NOMO-1 treated with DMSO at 0.1 percent for 48 hours (cell line): ENCODE results near the gene VEGFC.

Experiments
- DNase-seq: peaks from one replicate; lab custom pipeline; 2025; ENCODE audit not compliant: unreplicated experiment; lab: John Stamatoyannopoulos, UW

The VEGFC gene

GRCh38 chr4:176762661-176763308 is 29.9 kb downstream of the VEGFC start:
- no peak for DNase-seq

- no peak for DNase-seq
Observed at GRCh38 chr4:176761872-176762271, 30.9 kb downstream of the VEGFC start.

- DNase-seq, result no peak
Observed at GRCh38 chr4:176760471-176760870, 32.3 kb downstream of the VEGFC start.

GRCh38 chr4:176758731-176759130 is 34.0 kb downstream of the VEGFC start:
- DNase-seq, result no peak

GRCh38 chr4:176758323-176758722 is 34.4 kb downstream of the VEGFC start:
- DNase-seq, result no peak

- no peak for DNase-seq
Observed at GRCh38 chr4:176755613-176756012, 37.1 kb downstream of the VEGFC start.

- no peak for DNase-seq
Observed at GRCh38 chr4:176755001-176755400, 37.7 kb downstream of the VEGFC start.

GRCh38 chr4:176753049-176753448 is 39.7 kb downstream of the VEGFC start:
- DNase-seq, result no peak

GRCh38 chr4:176752191-176752749 is 40.5 kb downstream of the VEGFC start:
- DNase-seq, result no peak

GRCh38 chr4:176751061-176751460 is 41.7 kb downstream of the VEGFC start:
- no peak for DNase-seq

- DNase-seq, result no peak
Observed at GRCh38 chr4:176746846-176747245, 45.9 kb downstream of the VEGFC start.

GRCh38 chr4:176745902-176746301 is 46.8 kb downstream of the VEGFC start:
- DNase-seq, result no peak

- no peak for DNase-seq
Observed at GRCh38 chr4:176744091-176744490, 48.6 kb downstream of the VEGFC start.

- no peak for DNase-seq
Observed at GRCh38 chr4:176742211-176742610, 50.5 kb downstream of the VEGFC start.

GRCh38 chr4:176741253-176741652 is 51.5 kb downstream of the VEGFC start:
- DNase-seq, result no peak

GRCh38 chr4:176735300-176735699 is 57.4 kb downstream of the VEGFC start:
- no peak for DNase-seq

- DNase-seq, result no peak
Observed at GRCh38 chr4:176734461-176734860, 58.3 kb downstream of the VEGFC start.

GRCh38 chr4:176729489-176729888 is 63.2 kb downstream of the VEGFC start:
- DNase-seq, result no peak

GRCh38 chr4:176726803-176727202 is 65.9 kb downstream of the VEGFC start:
- no peak for DNase-seq

- DNase-seq, result no peak
Observed at GRCh38 chr4:176721459-176721858, 71.3 kb downstream of the VEGFC start.

- DNase-seq, result no peak
Observed at GRCh38 chr4:176718881-176719280, 73.8 kb downstream of the VEGFC start.

- no peak for DNase-seq
Observed at GRCh38 chr4:176717237-176717636, 75.5 kb downstream of the VEGFC start.

- no peak for DNase-seq
Observed at GRCh38 chr4:176709417-176709816, 83.3 kb downstream of the VEGFC start.
